ENCODE results near the gene DDX1. TPM values are rescaled to one million over a fixed set of nuclear protein-coding genes. Genes with fewer than 3 reads are reported as not detected.

DDX1 gene
- total and polyA plus RNA-seq, 2 donors from 2014 or later = 84.0 to 90.0 TPM

DNA sequence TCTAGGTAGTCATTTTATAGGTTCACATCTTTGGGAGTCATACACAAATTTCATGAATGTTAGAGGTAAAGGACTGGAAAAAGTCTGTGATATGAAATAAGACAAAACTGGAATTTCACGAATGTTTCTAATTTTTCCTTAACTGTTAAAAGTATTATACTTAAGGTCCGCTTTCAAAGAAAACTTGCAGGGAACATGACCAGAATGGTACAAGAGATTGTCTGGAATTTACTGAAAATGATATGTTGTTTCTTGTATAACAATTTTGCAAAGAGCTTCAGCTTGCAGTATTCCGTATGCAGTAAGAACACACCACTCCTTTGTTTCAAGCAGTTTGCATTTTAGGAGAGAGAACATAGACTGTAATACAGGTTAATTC lies 1.6 kb downstream of the DDX1 start:
- Histone ChIP-seq H3K9me3 (ENCODE audit: control insufficient read depth in 2 of 3, insufficient read depth in 1 of 3, low read length in 3 of 3) (no peaks in the 10 kb centered on the region), H3K36me3 (ENCODE audit: control insufficient read depth in 2 of 3, insufficient read depth in 3 of 3, low read length in 3 of 3) (peaks cover 7 to 23% (median 12%) of the 10 kb centered on the region in 3 donors), H3K9ac (ENCODE audit: low read length in 3 of 3) (peak overlapping the region in 1 of 3 donors; percentile 93), H3K27me3 (ENCODE audit: control insufficient read depth, insufficient read depth, low read length) (no peaks in the 10 kb centered on the region), H3K27ac (ENCODE audit: low read depth in 2 of 2, low read length in 2 of 2) (no peak overlapping the region), H3K4me1 (ENCODE audit: control insufficient read depth in 2 of 3, insufficient read depth in 2 of 3, low read depth in 1 of 3, low read length in 3 of 3) (peaks cover 0 to 10% (median 2%) of the 10 kb centered on the region in 3 donors), H3K4me3 (ENCODE audit: low read length in 3 of 3) (peak overlapping the region in 1 of 3 donors; percentile 91)
- intact Hi-C loops (cut with DNase I) = no loop called here
- no peak for DNase-seq
- TF ChIP-seq, protein P1, sequence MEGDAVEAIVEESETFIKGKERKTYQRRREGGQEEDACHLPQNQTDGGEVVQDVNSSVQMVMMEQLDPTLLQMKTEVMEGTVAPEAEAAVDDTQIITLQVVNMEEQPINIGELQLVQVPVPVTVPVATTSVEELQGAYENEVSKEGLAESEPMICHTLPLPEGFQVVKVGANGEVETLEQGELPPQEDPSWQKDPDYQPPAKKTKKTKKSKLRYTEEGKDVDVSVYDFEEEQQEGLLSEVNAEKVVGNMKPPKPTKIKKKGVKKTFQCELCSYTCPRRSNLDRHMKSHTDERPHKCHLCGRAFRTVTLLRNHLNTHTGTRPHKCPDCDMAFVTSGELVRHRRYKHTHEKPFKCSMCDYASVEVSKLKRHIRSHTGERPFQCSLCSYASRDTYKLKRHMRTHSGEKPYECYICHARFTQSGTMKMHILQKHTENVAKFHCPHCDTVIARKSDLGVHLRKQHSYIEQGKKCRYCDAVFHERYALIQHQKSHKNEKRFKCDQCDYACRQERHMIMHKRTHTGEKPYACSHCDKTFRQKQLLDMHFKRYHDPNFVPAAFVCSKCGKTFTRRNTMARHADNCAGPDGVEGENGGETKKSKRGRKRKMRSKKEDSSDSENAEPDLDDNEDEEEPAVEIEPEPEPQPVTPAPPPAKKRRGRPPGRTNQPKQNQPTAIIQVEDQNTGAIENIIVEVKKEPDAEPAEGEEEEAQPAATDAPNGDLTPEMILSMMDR (IDR thresholded peaks at IDR 0.05; ENCODE audit: borderline replicate concordance, extremely low read depth, insufficient read depth) = no peak
- no peak for FAIRE-seq

DNA sequence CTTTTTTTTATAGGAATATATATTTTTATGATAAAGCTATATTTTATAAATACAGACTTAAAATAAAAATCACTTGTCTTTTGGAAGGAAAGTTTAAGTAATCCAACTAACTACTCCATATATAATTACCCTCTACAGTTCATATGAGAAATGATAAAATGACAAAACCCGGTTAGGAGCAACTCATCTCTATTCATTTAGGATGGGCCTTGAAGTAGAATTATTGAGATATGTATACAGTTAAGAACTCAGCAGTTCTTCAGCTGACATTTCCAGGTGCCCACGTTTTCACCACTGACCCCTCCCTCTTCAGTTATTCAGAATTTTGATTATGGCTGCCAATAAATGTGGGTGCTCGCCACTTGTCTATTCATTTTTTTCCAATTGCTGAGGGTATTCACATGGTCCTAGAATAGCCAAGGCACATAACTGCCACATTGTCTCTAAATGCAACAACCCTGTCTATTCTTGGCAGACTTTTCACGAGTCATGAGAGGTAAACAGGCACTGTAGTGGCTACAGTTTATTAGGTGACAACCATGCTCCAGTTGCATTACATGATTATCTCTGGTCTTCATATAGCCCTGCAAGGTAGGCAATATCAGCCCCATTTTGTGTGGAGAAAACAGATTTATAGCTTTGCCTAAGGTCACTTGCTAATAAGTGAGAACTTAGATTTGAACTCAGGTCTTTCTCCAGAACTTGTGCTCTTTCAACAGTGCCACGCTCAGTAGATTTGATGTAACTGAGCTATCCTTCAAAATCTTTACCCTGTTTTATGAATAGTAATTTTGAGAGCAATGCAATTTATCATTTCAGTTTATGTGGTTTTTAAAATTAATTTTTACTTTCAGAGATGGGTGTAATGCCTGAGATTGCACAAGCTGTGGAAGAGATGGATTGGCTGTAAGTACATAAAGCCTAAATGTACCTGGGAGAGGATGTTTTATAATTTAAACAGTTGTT lies 2.9 kb downstream of the DDX1 start:
- FAIRE-seq = no peak
- TF ChIP-seq, protein P1 (IDR thresholded peaks at IDR 0.05; ENCODE audit: borderline replicate concordance, extremely low read depth, insufficient read depth) = no peak
- Histone ChIP-seq H3K9me3 (ENCODE audit: control insufficient read depth in 2 of 3, insufficient read depth in 1 of 3, low read length in 3 of 3) (no peaks in the 10 kb centered on the region), H3K27ac (ENCODE audit: low read depth in 2 of 2, low read length in 2 of 2) (no peak overlapping the region), H3K9ac (ENCODE audit: low read length in 3 of 3) (no peak overlapping the region), H3K4me3 (ENCODE audit: low read length in 3 of 3) (no peak overlapping the region), H3K27me3 (ENCODE audit: control insufficient read depth, insufficient read depth, low read length) (no peaks in the 10 kb centered on the region), H3K4me1 (ENCODE audit: control insufficient read depth in 2 of 3, insufficient read depth in 2 of 3, low read depth in 1 of 3, low read length in 3 of 3) (peaks cover 0 to 10% (median 2%) of the 10 kb centered on the region in 3 donors), H3K36me3 (ENCODE audit: control insufficient read depth in 2 of 3, insufficient read depth in 3 of 3, low read length in 3 of 3) (peaks cover 7 to 23% (median 16%) of the 10 kb centered on the region in 3 donors)
- intact Hi-C loops (cut with DNase I) = no loop called here
- no peak for DNase-seq

DNA sequence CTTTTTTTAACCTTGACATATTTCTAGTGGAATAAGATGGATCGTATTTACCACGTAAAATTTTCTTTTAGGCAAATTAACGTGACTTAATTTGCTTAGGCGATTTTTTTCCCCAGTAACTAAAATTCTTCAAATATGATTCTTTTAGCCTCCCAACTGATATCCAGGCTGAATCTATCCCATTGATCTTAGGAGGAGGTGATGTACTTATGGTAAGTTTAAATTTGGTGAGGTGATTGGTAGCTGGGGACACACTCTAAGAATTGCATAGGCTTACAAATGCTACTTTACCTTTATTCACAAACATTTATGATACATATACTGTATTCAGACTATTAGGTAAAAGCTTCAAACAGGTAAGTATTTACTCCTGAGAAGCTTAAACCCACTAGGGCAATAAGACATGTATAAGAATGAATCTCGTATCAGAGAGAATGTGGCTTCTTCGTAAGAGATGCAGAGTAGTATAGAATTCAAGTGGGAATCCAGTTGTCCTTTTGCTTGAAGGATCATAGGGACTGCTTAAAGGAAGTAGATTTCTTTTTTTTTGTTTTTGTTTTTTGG lies 3.8 kb downstream of the DDX1 start:
- no peaks in the 10 kb centered on the region for H3K9me3 ChIP-seq (ENCODE audit: control insufficient read depth in 2 of 3, insufficient read depth in 1 of 3, low read length in 3 of 3)
- no peak overlapping the region for H3K4me3 ChIP-seq (ENCODE audit: low read length in 3 of 3)
- H3K27ac ChIP-seq (ENCODE audit: low read depth in 2 of 2, low read length in 2 of 2) = no peak overlapping the region
- TF ChIP-seq, protein P1 (IDR thresholded peaks at IDR 0.05; ENCODE audit: borderline replicate concordance, extremely low read depth, insufficient read depth) = no peak
- H3K9ac ChIP-seq (ENCODE audit: low read length in 3 of 3) = no peak overlapping the region
- H3K36me3 ChIP-seq (ENCODE audit: control insufficient read depth in 2 of 3, insufficient read depth in 3 of 3, low read length in 3 of 3) = peaks cover 11 to 30% (median 21%) of the 10 kb centered on the region in 3 donors
- intact Hi-C loops (cut with DNase I) = no loop called here
- peaks cover 0 to 10% (median 2%) of the 10 kb centered on the region in 3 donors for H3K4me1 ChIP-seq (ENCODE audit: control insufficient read depth in 2 of 3, insufficient read depth in 2 of 3, low read depth in 1 of 3, low read length in 3 of 3)
- no peak for DNase-seq
- no peak for FAIRE-seq
- H3K27me3 ChIP-seq (ENCODE audit: control insufficient read depth, insufficient read depth, low read length) = no peaks in the 10 kb centered on the region

All from kidney (tissue), 14 donors.